GM12892 (cell line): ENCODE results near the gene TMEM184A.
"Not testable (repeated sequence)": the region's sequence is repeated elsewhere in the genome, so short reads cannot be mapped to it uniquely, and the experiment has no call there.

Source experiments
- DNase-seq: peaks from one replicate; pipeline ENCODE4 v3.0.0; 2011; ENCODE audit not compliant: insufficient read length
- FAIRE-seq: peaks from 2 replicates; lab custom pipeline; 2011; peaks lifted over from hg19 to GRCh38; lab: Jason Lieb, UNC
- POLR2A ChIP-seq: IDR thresholded peaks from 2 replicates; pipeline ENCODE4 v1.6.1; 2011; ENCODE audit warnings: low read depth, low read length, control low read depth
- POLR2AphosphoS5 ChIP-seq: IDR thresholded peaks from 2 replicates; pipeline ENCODE4 v1.6.1; 2011; ENCODE audit warnings: low read depth, low read length, control low read depth
- TAF1 ChIP-seq: IDR thresholded peaks from 2 replicates; pipeline ENCODE4 v1.6.1; 2011; ENCODE audit warnings: low read depth, mild to moderate bottlenecking, control low read depth, low read length, borderline replicate concordance

TMEM184A gene

DNA sequence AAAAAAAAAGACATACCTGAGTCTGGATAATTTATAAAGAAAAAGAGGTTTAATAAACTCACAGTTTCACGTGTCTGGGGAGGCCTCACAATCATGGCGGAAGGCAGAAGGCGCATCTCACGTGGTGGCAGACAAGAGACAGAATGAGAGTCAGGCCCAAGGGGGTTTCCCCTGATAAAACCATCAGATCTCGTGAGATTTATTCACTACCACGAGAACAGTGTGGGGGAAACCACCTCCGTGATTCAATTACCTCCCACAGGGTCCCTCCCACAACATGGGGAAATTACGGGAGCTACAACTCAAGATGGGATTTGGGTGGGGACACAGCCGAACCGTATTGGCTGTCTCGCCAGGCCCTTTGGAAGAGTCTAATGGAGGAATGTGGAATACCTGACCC lies 34.5 kb downstream of the TMEM184A start:
- no peak for TF ChIP-seq POLR2AphosphoS5
- no peak for TF ChIP-seq POLR2A
- no peak for TF ChIP-seq TAF1
- no peak for DNase-seq
- FAIRE-seq = no peak

DNA sequence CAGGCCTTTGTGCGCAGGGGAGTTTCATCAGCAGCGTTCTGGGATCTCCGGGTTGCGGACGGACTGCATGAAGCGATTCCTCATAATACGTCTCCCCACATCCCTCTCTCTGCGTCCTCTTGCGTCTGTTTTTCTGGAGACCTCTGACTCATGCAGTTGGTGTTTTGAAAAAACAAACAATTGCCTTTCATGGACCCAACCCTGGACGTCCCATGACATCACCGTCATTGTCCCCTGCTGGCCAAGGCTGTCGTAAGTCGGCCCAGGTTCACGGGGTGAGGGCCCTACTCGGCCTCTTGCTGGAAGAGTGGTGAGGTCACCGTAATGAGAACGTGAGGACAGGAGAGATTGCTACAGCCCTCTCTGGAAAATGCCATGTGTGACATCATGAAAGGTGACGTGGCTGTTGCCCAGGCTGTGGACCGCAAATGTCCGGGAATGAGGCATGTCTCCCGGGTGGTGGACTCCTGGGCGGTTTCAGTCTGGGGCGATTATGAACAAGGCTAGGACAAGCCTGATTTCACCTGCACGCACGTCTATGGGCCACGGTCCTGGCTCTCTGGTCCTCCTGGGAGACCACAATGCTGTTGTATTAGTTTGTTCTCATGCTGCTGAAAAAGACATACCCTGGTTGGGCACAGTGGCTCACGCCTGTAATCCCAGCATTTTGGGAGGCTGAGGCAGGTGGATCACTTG lies 35.3 kb downstream of the TMEM184A start:
- DNase-seq (no peak), FAIRE-seq (no peak)
- TF ChIP-seq POLR2A (no peak), TAF1 (no peak), POLR2AphosphoS5 (no peak)

DNA sequence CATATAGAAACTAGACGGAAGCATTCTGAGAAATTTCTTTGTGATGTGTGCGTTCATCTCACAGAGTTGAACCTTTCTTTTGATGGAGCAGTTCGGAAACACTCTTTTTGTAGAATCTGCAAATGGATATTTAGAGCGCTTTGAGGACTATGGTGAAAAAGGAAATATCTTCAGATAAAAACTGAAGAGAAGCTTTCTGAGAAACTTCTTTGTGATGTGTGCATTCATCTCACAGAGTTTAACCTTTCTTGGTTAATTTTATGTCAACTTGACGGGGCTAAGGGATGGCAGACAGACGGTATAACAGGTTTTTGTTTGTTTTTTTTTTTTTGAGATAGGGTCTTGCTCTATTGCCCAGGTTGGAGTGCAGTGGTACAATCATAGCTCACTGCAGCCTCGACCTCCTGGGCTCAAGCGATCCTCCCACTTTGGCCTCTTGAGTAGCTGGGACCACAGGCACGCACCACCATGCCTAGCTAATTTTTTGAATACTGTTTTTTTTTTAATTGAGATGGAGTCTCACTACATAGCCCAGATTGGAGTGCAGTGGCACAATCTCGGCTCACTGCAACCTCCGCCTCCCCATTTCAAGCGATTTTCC lies 36.6 kb downstream of the TMEM184A start:
- not testable (repeated sequence) for FAIRE-seq, DNase-seq

DNA sequence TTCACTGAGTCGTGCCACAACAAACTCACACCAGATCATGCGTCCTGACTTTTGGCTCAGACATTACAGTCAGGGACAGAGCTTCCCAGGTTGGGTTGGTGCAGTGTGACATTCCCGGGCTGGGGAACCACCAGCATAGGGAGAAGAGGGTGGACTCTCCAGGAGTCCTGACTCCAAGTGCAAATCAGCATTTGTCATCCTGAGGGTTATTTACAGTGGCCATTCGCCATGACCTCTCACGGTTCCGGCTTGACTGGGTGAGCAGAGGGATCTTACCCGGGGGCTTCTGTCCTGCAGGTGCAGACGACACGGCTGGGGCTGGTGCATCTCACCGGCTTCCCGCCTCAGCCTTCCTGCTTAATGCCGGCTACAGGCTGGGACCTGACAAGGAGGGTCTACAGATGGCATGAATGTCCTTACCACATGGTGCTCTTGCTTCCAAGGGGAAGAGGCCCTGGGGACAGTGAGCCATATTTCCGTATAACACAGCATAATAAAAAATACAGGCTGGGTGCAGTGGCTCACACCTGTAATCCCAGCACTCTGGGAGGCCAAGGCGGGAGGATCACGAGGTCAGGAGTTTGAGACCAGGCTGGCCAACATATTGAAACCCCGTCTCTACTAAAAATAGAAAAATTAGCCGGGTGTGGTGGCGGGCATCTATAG lies 39.3 kb downstream of the TMEM184A start:
- no peak for DNase-seq
- TF ChIP-seq POLR2AphosphoS5 (no peak), POLR2A (no peak), TAF1 (no peak)
- no peak for FAIRE-seq

DNA sequence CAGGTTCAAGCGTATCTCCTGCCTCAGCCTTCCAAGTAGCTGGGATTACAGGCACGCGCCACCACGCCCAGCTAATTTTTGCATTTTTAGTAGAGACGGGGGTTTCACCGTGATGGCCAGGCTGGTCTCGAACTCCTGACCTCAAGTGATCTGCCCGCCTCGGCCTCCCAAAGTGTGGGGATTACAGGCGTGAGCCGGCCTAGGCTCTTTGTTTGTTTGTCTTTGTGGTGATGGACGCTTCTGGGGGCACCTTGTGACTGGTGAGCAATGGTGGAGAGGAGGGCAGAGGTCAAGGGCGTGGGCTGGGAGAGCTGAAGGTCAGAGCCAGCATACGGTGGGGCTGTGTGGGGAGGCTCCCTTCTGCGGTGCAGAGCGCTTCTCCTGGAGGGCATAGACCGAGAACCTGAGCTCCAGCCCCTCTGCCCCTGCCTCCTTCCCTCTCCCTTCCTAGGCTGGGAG lies 40.5 kb downstream of the TMEM184A start:
- not testable (repeated sequence) for FAIRE-seq, DNase-seq

DNA sequence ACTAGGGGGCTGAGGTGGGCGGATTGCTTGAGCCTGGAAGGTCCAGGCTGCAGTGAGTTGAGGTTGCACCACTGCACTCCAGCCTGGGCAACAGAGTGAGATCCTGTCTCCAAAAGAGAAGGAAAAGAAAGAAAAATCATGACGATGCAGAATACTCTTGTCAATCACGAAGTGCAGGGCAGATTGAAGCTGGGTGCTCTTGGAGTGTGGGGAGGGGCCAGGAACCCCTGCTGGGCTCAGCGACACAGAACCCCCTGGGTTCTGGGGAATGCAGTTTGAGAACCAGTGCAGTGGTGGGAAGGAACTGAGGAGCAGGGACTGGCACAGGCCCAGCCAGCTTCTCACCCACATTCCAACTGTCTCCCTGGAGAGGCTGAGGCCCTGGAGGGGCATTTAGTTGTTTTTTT lies 41.0 kb downstream of the TMEM184A start:
- DNase-seq = no peak

DNA sequence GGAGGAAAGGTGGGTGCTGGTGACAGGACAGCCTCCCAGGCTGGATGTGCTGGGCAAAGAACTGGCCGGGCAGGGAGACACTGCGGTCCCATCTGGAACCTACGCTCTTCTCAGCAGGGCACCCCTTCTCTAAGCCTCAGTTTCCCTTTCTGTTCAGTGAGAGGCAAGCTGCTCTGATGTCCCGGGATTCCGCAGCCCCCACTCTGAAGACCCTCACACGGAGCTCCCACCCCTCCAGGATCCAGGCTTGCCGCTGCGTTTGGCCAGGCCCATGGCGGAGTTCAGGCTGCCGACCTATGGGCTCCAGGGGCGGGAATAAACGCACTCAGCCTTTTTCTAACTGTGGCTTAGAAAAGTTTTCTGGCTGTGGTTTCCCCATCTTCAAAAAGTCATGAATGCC lies 41.6 kb downstream of the TMEM184A start:
- no peak for DNase-seq
- FAIRE-seq = no peak
- no peak for TF ChIP-seq TAF1
- TF ChIP-seq POLR2A = no peak
- no peak for TF ChIP-seq POLR2AphosphoS5

More for the DNA sequence above, 41.0 kb downstream of the TMEM184A start:
- no peak for FAIRE-seq
- no peak for TF ChIP-seq POLR2AphosphoS5
- TF ChIP-seq POLR2A = no peak
- TF ChIP-seq TAF1 = no peak

DNA sequence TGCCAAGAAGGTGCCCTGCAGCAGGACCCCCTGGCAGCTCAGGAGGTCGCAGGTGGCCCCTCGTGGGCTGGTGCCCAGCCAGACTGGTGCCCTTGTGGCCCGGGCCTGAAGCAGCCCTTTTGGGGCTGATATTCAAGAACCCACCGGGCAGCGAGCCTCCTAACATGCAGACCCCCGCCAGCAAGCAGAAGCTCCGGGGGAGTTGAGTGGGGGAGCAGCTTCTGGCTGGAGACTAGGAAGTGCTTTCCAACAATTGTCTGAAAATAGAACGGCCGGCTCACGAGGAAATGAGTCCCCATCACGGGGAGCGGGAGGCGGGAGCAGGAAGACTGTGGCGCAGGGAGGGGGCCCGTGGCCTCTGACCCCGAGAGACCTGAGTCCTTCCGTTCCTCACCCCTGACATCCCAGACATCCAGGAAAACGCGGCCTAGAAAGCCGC lies 42.3 kb downstream of the TMEM184A start:
- no peak for FAIRE-seq
- no peak for DNase-seq
- no peak for TF ChIP-seq POLR2AphosphoS5
- TF ChIP-seq TAF1 = no peak
- TF ChIP-seq POLR2A = no peak

DNA sequence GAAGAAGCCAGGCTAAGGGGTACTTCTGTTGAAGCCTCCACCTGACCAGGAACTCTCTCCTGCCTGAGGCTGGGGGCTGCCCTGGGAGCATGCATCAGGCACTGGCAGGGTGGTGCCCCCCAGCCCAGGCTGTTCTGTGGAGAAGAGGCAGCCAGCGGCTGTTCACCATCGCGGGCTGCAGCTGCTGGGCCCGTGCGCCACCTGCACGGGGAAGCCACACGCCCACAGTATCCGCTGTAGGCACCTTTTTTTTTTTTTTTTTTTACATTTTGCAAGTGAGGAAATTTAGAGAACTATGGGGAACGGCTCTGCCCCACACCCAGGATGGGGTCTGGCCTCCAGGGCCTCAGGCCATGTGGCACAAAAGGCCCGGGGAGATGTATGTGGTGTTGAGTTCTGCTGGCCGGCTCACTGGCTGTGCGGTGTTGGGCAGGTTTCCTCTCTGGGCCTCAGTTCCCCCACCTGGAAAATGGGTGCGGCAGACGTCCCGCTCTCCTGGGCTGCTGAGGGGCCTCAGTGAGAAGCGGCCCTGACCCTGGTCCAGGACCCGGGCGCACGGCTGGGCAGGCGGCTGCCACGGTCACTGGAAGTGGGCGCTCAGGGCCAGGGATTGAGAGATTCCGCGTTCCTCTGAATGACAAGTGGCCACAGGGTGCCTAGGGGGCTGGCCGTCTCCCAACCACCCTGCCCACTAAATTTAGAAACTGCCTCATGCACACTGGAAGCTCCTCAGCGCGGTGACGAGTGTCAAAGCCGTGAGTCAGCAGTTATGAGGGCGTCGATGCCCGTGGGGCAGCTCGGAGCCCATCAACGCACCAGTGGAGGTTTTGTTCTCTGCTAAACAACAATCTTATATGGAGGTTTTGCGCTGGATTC lies 43.0 kb downstream of the TMEM184A start:
- DNase-seq (no peak), FAIRE-seq (no peak)
- no peak for TF ChIP-seq POLR2AphosphoS5
- TF ChIP-seq TAF1 = no peak
- no peak for TF ChIP-seq POLR2A

DNA sequence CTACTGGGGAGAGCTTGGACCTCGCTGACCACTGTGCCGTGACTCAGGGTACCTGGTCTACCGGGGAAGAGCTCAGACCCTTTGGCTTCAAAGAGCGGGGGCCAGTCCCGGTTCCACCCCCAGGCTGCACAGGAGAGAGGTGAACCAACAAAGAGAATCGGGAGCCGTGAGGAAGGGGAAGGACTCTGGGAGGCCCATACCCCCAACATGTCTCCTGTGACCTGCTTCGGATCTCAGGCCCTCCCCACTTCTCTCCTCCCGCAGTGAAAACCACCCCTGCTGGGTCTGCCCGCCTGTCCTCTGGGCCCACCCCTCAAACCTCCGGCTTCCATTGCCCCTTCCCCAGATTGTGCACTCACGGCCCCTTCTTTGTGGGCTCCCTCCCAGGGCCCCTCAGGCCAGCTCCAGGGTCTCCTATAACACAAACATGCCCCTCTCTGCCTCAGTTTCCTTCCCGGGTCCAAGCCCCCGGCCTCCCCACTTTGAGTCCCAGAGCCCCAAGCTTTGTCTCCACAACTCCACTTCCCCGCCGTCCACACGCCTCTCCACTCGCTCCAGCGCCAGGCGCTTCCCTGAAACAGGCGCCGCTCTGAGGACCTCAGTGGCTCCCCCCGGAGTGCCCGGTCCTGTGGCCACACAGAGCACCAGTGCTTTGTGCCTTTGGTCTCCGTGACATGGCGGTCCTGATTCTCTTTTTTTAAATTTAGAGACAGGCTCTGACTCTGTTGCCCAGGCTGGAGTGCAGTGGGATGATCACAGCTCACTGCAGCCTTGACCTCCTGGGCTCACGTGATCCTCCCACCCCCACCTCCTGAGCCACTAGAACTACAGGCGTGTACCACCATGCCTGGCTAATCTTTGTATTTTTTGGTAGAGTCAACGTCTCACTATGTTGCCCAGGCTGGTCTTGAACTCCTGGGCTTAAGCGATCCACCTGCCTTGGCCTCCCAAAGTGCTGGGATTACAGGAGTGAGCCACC lies 44.3 kb downstream of the TMEM184A start:
- no peak for FAIRE-seq
- no peak for DNase-seq
- no peak for TF ChIP-seq POLR2A
- no peak for TF ChIP-seq POLR2AphosphoS5
- no peak for TF ChIP-seq TAF1

DNA sequence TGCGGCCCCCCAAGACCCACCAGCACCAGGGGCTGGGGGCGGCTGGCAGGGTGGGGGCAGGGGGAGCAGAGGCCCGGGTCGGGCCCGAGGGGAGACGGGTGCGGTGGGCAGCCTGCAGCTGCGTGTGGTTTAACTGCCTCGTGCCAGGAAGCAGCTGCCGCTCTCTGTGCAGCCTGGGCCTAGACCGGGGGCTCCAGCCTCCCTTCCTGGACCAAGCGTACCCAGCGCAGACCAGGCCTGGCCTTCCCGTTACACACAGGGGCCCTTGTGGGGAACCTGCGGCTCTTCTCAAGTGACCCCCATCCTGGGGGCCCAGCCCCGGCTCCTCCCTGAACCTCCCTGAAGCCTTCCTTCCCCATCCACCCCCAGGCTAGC lies 45.2 kb downstream of the TMEM184A start:
- TF ChIP-seq POLR2AphosphoS5 (no peak), TAF1 (no peak), POLR2A (no peak)
- no peak for DNase-seq
- FAIRE-seq = no peak
